HG02623 (cell line): ENCODE results near the gene PPP1R37.

Experiments used
- ATAC-seq: cut with Tn5 transposase; IDR thresholded peaks from one replicate; pipeline ENCODE4 v1.9.1; 2021; ENCODE audit warnings: moderate library complexity; ENCODE audit not compliant: unreplicated experiment

The PPP1R37 gene

GRCh38 chr19:45166723-45167252 lies 73.8 kb downstream of the PPP1R37 start:
- ATAC-seq: no peak

DNA sequence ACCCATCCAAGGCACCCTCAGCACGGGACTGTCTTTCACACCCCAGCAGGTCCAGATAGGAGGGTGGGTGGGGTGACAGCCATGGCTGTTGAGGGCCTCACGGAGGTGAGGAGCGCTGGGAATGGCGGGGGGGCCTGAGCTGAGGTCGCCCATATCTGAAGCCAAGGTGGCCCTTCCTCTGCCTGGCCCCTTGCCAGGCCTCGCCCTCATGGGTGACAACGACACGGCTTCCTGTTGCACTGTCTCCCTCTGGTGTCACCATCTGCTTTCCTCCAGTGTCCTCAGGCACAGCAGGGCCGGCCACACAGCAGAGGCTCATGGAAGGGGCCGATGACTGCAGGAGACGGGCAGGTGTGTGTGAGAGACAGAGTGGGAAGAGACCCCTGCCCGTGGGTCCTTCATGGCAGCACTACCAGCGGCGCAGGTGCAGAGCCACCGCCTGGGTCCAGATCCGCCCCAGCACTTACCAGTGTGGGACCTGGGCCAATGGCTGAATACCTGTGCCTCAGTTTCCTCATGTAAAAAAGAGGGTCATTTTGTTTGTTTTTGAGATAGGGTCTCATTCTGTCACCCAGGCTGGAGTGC lies 75.9 kb downstream of the PPP1R37 start:
- ATAC-seq: no peak

DNA sequence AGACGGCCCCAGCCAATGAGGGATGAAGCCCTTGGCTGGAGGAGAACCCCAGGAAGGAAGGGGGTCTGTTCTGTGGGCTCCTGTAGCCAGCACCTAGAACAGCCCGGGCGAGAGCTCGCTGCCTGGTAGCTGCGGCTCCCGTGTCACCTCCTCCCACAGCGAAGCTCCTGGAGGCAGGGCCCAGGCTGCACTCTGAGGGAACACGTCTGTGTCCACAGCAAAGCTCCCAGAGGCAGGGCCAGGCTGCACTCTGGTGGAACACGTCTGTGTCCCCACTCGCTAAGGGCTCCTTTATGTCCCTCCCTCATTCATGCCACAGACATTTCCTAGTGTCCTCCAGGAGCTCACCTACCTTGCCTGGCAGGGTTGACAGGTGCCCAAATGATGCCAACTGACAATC lies 76.6 kb downstream of the PPP1R37 start:
- no peak for ATAC-seq

GRCh38 chr19:45170146-45171106 lies 77.4 kb downstream of the PPP1R37 start:
- no peak for ATAC-seq

DNA sequence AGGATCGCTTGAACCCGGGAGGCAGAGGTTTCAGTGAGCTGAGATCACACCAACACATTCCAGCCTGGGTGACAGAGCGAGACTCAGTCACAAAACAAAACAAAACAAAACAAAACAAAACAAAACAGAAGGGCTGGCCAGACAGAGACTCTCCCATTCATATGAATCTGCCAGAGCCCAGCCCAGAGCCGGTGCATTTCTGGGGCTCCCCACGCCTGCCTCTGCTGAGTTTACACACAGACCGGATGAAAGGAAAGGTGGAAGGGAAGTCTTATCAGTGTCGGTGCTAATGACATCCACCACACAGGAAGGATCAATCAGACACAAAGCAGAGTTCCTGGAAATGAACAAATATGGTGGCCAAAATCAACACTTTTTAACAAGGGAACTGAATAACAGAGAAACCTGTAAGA lies 78.2 kb downstream of the PPP1R37 start:
- ATAC-seq: no peak

GRCh38 chr19:45172173-45172572 lies 79.2 kb downstream of the PPP1R37 start:
- ATAC-seq: no peak

DNA sequence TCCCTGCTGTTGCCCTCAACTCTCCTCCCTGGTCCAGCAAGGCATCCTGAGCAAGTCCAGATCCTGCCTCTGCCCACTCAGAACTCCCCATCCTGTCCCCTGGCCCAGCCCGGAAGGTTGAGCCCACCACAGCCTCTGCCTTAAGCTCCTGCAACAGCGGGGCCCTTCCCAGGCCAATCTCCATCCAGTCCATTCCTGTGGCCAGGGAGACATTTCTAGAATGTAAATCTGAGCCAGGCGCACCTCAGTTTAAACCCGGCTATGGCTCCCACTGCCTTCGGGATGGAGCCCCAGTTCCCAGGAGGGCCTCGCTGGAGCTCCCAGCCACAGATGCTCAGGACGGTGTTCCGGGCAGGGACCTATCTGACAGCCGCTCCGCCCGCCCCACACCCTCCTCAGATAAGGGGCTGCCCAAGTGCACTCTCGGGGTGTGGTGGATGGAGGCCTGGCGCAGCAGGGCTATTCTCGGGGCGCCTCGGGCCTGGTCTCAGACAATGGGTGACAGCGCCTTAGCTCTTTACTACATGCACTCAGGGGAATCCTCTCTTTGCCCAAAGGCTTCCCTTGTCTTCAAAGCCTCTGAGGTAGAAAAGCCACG lies 79.7 kb downstream of the PPP1R37 start:
- no peak for ATAC-seq

- ATAC-seq: no peak
Observed at GRCh38 chr19:45173816-45174215, 80.8 kb downstream of the PPP1R37 start.

GRCh38 chr19:45175515-45176345 lies 82.8 kb downstream of the PPP1R37 start:
- no peak for ATAC-seq

- ATAC-seq: no peak
Observed at GRCh38 chr19:45177817-45178261, 84.9 kb downstream of the PPP1R37 start, which contains the start of gene TRAPPC6A. TRAPPC6A (minus strand) TSS chr19:45178237; CDS start chr19:45178218, 19 bp downstream.

GRCh38 chr19:45178262-45179071 lies 85.5 kb downstream of the PPP1R37 start, which contains the start of gene BLOC1S3:
BLOC1S3 (plus strand) TSS chr19:45178784; CDS start chr19:45179297, 513 bp downstream.
- peak; percentile 76 for ATAC-seq

DNA sequence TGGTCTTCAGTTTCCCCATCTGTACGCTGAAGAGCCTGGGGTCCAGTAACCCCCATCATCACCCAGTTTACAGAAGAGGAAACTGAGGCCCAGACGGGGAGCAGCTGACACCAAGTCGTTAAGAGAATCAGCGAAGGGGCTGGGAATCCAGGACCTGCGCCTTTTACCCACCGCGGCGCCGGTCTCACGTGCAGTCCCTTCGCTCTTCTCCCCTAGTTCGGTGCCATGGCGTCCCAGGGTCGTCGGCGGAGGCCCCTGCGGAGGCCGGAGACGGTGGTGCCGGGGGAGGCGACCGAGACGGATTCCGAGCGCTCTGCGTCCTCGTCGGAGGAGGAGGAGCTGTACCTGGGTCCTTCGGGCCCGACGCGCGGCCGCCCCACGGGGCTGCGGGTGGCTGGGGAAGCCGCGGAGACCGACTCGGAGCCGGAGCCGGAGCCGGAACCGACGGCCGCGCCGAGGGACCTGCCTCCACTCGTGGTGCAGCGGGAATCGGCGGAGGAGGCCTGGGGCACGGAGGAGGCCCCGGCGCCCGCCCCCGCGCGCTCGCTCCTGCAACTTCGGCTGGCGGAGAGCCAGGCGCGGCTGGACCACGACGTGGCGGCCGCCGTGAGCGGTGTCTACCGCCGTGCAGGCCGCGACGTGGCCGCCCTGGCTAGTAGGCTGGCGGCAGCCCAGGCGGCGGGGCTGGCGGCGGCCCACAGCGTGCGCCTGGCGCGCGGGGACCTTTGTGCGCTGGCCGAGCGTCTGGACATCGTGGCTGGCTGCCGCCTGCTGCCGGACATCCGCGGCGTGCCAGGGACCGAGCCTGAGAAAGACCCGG lies 86.3 kb downstream of the PPP1R37 start:
- ATAC-seq: no peak

- ATAC-seq: no peak
Observed at GRCh38 chr19:45179892-45180370, 87.0 kb downstream of the PPP1R37 start.

DNA sequence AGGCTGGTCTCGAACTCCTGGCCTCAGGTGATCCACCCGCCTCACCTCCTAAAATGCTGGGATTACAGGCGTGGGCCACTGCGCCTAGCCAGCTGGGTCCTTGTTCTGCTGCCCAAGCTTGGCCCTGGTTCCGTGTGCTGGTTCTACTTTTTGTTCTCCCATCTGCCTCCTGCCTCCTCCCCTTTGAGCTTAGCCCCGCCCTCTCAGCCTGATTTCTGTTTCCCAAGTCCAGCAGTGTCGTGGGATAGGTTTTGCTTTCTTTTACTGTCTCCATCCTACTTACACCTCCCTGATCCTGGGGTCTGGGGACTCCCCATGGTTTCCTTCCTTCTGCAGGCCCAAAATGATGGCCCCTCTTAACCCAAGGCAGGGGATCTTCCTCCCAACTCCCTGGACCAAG lies 88.0 kb downstream of the PPP1R37 start:
- no peak for ATAC-seq

- ATAC-seq: no peak
Observed at GRCh38 chr19:45182758-45183157, 89.8 kb downstream of the PPP1R37 start.

GRCh38 chr19:45184115-45184514 lies 91.1 kb downstream of the PPP1R37 start:
- no peak for ATAC-seq

- ATAC-seq: no peak
Observed at GRCh38 chr19:45186509-45187334, 93.7 kb downstream of the PPP1R37 start.
